Kidney (tissue), 14 donors: ENCODE results near the gene SCNN1B. TPM values are rescaled to one million over a fixed set of nuclear protein-coding genes. Genes with fewer than 3 reads are reported as not detected.
A peak's percentile ranks its signal among the peaks of the same experiment; 100 is the strongest.

ENCODE experiments used
- DNase-seq, 5 donors: peaks; one replicate each; pipeline ENCODE4 v3.0.0-alpha.2; 2013 to 2020
- FAIRE-seq: peaks from 2 replicates; lab custom pipeline; 2012; peaks lifted over from hg19 to GRCh38; lab: Jason Lieb, UNC
- H3K27ac ChIP-seq, 2 donors: one replicate each; pipeline ENCODE4 v1.7.0; 2013; ENCODE audit warnings: low read depth in 2 of 2, low read length in 2 of 2, inconsistent platforms in 1 of 2
- H3K27me3 ChIP-seq: one replicate; pipeline ENCODE4 v1.7.1; 2013; ENCODE audit warnings: low read length, inconsistent platforms; ENCODE audit not compliant: control insufficient read depth, insufficient read depth
- H3K36me3 ChIP-seq, 3 donors: one replicate each; pipeline versions ENCODE4 v1.7.0 to v1.7.1; 2013; ENCODE audit warnings: low read length in 3 of 3, control low read depth in 1 of 3, inconsistent platforms in 1 of 3; ENCODE audit not compliant: insufficient read depth in 3 of 3, control insufficient read depth in 2 of 3
- H3K4me1 ChIP-seq, 3 donors: one replicate each; pipeline versions ENCODE4 v1.7.0 to v1.7.1; 2013; ENCODE audit warnings: low read length in 3 of 3, inconsistent platforms in 1 of 3, low read depth in 1 of 3; ENCODE audit not compliant: control insufficient read depth in 2 of 3, insufficient read depth in 2 of 3
- H3K4me3 ChIP-seq, 3 donors: one replicate each; pipeline versions ENCODE4 v1.7.0 to v1.8.1; 2013; ENCODE audit warnings: low read length in 3 of 3, control low read depth in 1 of 3, inconsistent platforms in 1 of 3
- H3K9ac ChIP-seq, 3 donors: one replicate each; pipeline versions ENCODE4 v1.7.0 to v1.7.1; 2013; ENCODE audit warnings: low read length in 3 of 3, control low read depth in 1 of 3, inconsistent platforms in 1 of 3
- H3K9me3 ChIP-seq, 3 donors: one replicate each; pipeline versions ENCODE4 v1.7.0 to v1.7.1; 2013; ENCODE audit warnings: low read length in 3 of 3, control low read depth in 1 of 3, inconsistent platforms in 1 of 3; ENCODE audit not compliant: control insufficient read depth in 2 of 3, insufficient read depth in 1 of 3
- CTCF ChIP-seq: IDR thresholded peaks from 3 replicates; pipeline ENCODE4 v1.5.1; 2012; ENCODE audit warnings: mild to moderate bottlenecking, moderate library complexity, borderline replicate concordance; ENCODE audit not compliant: insufficient read depth; ENCODE audit errors: extremely low read depth
- intact Hi-C: fragments of 100-400 bp; cut with DNase I; formaldehyde crosslinking; loops from one replicate; pipeline ENCODE4 v1.11.1; 2022
- polyA plus RNA-seq: library from polyadenylated mRNA; stranded (reverse); fragments of 350-450 nt; fragmentation: Illumina TruSeq; extraction: RNeasy Lipid Tissue Mini Kit (QIAGEN cat#74804); gene quantifications from one replicate; pipeline ENCODE4 v1.2.3, GENCODE V29; 2014; ENCODE audit warnings: low read depth, low replicate concordance; ENCODE audit not compliant: insufficient read depth
- total RNA-seq: library from RNA; stranded (reverse); fragmentation: NEBNext Ultra II Directional; extraction: Animal tissue kit (Norgen Biotek cat#: 25700); gene quantifications from one replicate; pipeline ENCODE4 v1.2.1, GENCODE V29; 2021
- donor health status: control.
- donor health status: control.
- donor health status: control.
- donor health status: control.
- donor health status: control.
- donor health status: DM: yes; HTN: yes; CAD: no.
- donor health status: Normal renal cell carcinoma (clear cell type).

SCNN1B gene
- total and polyA plus RNA-seq, 2 donors from 2014 or later, result 7.8 to 62.9 TPM

- no peak overlapping the region for H3K9ac ChIP-seq
- no peak overlapping the region for H3K4me3 ChIP-seq
- TF ChIP-seq CTCF, result no peak
- no peak overlapping the region for H3K27ac ChIP-seq
- H3K9me3 ChIP-seq, result no peaks in the 10 kb centered on the region
- H3K4me1 ChIP-seq, result no peaks in the 10 kb centered on the region
- FAIRE-seq (no peak), DNase-seq (peak in 1 of 5 donors; percentile 44)
- intact Hi-C loops, result no loop called here
- no peaks in the 10 kb centered on the region for H3K27me3 ChIP-seq
- peaks cover 11 to 46% (median 18%) of the 10 kb centered on the region in 3 donors for H3K36me3 ChIP-seq
Measured at GRCh38 chr16:23392223-23392600, 90.1 kb downstream of the SCNN1B start.

DNA sequence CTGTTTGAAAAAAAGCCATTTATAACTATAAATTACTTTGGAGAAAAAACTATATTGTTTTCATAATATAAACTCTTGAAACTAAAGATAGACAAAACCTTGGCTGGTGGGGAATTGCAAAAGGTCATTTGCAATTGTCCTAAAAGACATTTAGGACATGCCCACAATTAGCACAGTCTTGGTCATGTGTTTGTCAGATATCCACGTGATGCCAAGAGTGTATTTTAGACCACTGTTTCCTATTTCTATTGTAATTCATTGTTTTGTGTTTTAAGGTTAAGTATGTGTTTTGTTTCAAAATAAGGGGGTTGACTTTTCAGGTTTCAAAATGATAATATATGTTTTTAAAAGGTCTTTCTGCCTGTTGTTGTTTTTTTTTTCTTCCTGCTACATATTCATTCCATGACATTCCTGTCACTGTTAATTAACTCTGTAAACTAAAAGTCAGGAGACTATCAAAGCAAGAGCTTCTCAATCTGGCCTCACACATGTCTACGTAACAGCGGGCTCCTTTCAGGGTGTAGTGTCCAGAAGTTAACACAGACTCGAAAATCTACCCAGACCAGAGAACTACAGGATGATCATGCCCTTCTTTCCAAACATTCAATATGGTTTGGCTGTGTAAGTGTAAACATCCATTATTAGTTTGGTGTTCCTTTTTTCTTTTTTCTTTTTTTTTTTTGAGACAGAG lies 92.2 kb downstream of the SCNN1B start:
- Histone ChIP-seq H3K9ac (no peak overlapping the region), H3K9me3 (no peaks in the 10 kb centered on the region), H3K4me1 (no peaks in the 10 kb centered on the region), H3K27ac (no peak overlapping the region), H3K36me3 (peaks cover 9 to 56% (median 18%) of the 10 kb centered on the region in 3 donors), H3K27me3 (no peaks in the 10 kb centered on the region), H3K4me3 (no peak overlapping the region)
- FAIRE-seq (no peak), DNase-seq (no peak)
- TF ChIP-seq CTCF, result no peak
- intact Hi-C loops, result no loop called here

- FAIRE-seq (no peak), DNase-seq (peak in 1 of 5 donors; percentile 24)
- Histone ChIP-seq H3K9ac (no peak overlapping the region), H3K27ac (no peak overlapping the region), H3K9me3 (no peaks in the 10 kb centered on the region), H3K36me3 (peaks cover 9 to 56% (median 22%) of the 10 kb centered on the region in 3 donors), H3K4me3 (no peak overlapping the region), H3K4me1 (no peaks in the 10 kb centered on the region), H3K27me3 (no peaks in the 10 kb centered on the region)
- no peak for TF ChIP-seq CTCF
- intact Hi-C loops, result no loop called here
Measured at GRCh38 chr16:23395732-23396131, 93.6 kb downstream of the SCNN1B start.
